ENCODE data around the gene HES6. TPM values are rescaled to one million over a fixed set of nuclear protein-coding genes. Genes with fewer than 3 reads are reported as not detected.

Gene HES6
- total and polyA plus RNA-seq, 3 experiments from 2014 or later: 2.2 to 5.1 (median 4.7) TPM

GRCh38 chr2:238225121-238225520 is 14.7 kb downstream of the HES6 start:
- H3K4me3 ChIP-seq (ENCODE audit: low read length): no peak overlapping the region
- no peaks in the 10 kb centered on the region for H3K4me1 ChIP-seq (ENCODE audit: insufficient read depth, low read length)
- no peak overlapping the region for H3K27ac ChIP-seq (ENCODE audit: low read depth, low read length)
- no peak for DNase-seq
- H3K9me3 ChIP-seq (ENCODE audit: low read length): no peaks in the 10 kb centered on the region
- POLR2A ChIA-PET: no interaction called here
- Mint-ChIP-seq H3K27ac (no peak overlapping the region), H3K27me3 (peaks cover 0 to 12% of the 10 kb centered on the region in 2 donors), H3K36me3 (peaks cover 4 to 15% (median 5%) of the 10 kb centered on the region in 3 donors), H3K4me3 (no peak overlapping the region), H3K4me1 (peaks cover 2 to 4% (median 3%) of the 10 kb centered on the region in 3 donors), H3K9me3 (no peaks in the 10 kb centered on the region)
- CTCF ChIA-PET: no interaction called here
- H3K36me3 ChIP-seq (ENCODE audit: insufficient read depth, low read length): no peaks in the 10 kb centered on the region
- H3K27me3 ChIP-seq (ENCODE audit: insufficient read depth, low read length, poor library complexity, severe bottlenecking): no peaks in the 10 kb centered on the region

DNA sequence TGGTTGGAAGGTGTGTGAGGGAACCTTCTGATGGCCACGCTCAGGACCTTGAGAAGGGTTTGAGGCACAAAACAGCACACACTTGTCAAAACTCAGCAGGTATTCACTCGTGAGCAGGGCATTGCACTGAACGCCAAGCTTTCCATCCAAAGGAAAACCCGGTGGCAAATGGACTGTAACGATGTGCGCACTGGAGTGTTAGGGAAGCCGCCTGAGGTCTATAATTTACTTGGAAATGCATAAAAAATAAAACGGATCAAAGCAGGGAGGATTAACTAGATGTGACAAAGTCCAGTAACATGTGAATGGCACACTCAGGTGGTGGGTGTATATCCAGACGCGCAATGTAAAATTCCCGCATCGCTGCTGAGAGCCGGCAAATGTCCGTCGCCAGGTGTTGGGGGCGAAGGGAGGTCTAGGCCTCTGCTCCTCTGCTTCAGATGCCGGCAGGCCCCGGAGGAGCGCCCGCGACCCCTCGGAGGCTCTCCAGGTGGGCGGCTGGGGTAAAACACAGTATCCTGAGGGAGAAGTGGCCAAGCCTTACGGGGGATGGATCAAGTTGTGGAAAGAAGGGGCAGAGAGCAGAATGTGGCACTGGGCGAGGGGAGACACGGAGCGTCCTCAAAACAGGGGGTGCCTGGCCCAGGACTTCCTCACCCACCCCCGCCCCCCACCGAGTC is 15.3 kb downstream of the HES6 start:
- peaks cover 0 to 3% (median 2%) of the 10 kb centered on the region in 3 donors for H3K4me1 Mint-ChIP-seq
- H3K4me3 Mint-ChIP-seq: no peak overlapping the region
- H3K27ac ChIP-seq (ENCODE audit: low read depth, low read length): no peak overlapping the region
- no peak overlapping the region for H3K4me3 ChIP-seq (ENCODE audit: low read length)
- no peak overlapping the region for H3K27ac Mint-ChIP-seq
- peaks cover 4 to 15% (median 4%) of the 10 kb centered on the region in 3 donors for H3K36me3 Mint-ChIP-seq
- no peaks in the 10 kb centered on the region for H3K4me1 ChIP-seq (ENCODE audit: insufficient read depth, low read length)
- ChIA-PET POLR2A (no interaction called here), CTCF (no interaction called here)
- no peaks in the 10 kb centered on the region for H3K9me3 ChIP-seq (ENCODE audit: low read length)
- H3K27me3 Mint-ChIP-seq: peaks cover 0 to 10% of the 10 kb centered on the region in 2 donors
- no peak for DNase-seq
- no peaks in the 10 kb centered on the region for H3K9me3 Mint-ChIP-seq
- H3K36me3 ChIP-seq (ENCODE audit: insufficient read depth, low read length): no peaks in the 10 kb centered on the region
- no peaks in the 10 kb centered on the region for H3K27me3 ChIP-seq (ENCODE audit: insufficient read depth, low read length, poor library complexity, severe bottlenecking)

- CTCF ChIA-PET: no interaction called here
- POLR2A ChIA-PET: no interaction called here
Measured at GRCh38 chr2:238220892-238221521, 18.8 kb downstream of the HES6 start.

GRCh38 chr2:238220274-238220891 is 19.5 kb downstream of the HES6 start:
- H3K36me3 Mint-ChIP-seq: peaks cover 0 to 4% (median 1%) of the 10 kb centered on the region in 3 donors
- ChIA-PET CTCF (no interaction called here), POLR2A (no interaction called here)
- no peak overlapping the region for H3K27ac Mint-ChIP-seq
- H3K4me1 Mint-ChIP-seq: peaks cover 0 to under 1% (median 0%) of the 10 kb centered on the region in 3 donors
- Histone ChIP-seq H3K4me3 (ENCODE audit: low read length) (no peak overlapping the region), H3K27ac (ENCODE audit: low read depth, low read length) (no peak overlapping the region), H3K9me3 (ENCODE audit: low read length) (no peaks in the 10 kb centered on the region), H3K4me1 (ENCODE audit: insufficient read depth, low read length) (no peaks in the 10 kb centered on the region), H3K36me3 (ENCODE audit: insufficient read depth, low read length) (no peaks in the 10 kb centered on the region), H3K27me3 (ENCODE audit: insufficient read depth, low read length, poor library complexity, severe bottlenecking) (no peaks in the 10 kb centered on the region)
- H3K9me3 Mint-ChIP-seq: no peaks in the 10 kb centered on the region
- peaks cover 3 to 7% of the 10 kb centered on the region in 2 donors for H3K27me3 Mint-ChIP-seq
- peak overlapping the region in 1 of 7 donors; percentile 18 for H3K4me3 Mint-ChIP-seq
- DNase-seq: no peak

More at GRCh38 chr2:238220892-238221521, 18.8 kb downstream of the HES6 start:
- Histone ChIP-seq H3K27me3 (ENCODE audit: insufficient read depth, low read length, poor library complexity, severe bottlenecking) (no peaks in the 10 kb centered on the region), H3K4me3 (ENCODE audit: low read length) (no peak overlapping the region), H3K4me1 (ENCODE audit: insufficient read depth, low read length) (no peaks in the 10 kb centered on the region), H3K9me3 (ENCODE audit: low read length) (no peaks in the 10 kb centered on the region), H3K27ac (ENCODE audit: low read depth, low read length) (no peak overlapping the region), H3K36me3 (ENCODE audit: insufficient read depth, low read length) (no peaks in the 10 kb centered on the region)
- Mint-ChIP-seq H3K9me3 (no peaks in the 10 kb centered on the region), H3K4me1 (peaks cover 0 to 2% (median 0%) of the 10 kb centered on the region in 3 donors), H3K36me3 (peaks cover 0 to 9% (median 1%) of the 10 kb centered on the region in 3 donors), H3K4me3 (peak overlapping the region in 2 of 7 donors; percentile 41 to 65), H3K27me3 (peaks cover 3 to 4% of the 10 kb centered on the region in 2 donors), H3K27ac (no peak overlapping the region)
- DNase-seq: no peak

DNA sequence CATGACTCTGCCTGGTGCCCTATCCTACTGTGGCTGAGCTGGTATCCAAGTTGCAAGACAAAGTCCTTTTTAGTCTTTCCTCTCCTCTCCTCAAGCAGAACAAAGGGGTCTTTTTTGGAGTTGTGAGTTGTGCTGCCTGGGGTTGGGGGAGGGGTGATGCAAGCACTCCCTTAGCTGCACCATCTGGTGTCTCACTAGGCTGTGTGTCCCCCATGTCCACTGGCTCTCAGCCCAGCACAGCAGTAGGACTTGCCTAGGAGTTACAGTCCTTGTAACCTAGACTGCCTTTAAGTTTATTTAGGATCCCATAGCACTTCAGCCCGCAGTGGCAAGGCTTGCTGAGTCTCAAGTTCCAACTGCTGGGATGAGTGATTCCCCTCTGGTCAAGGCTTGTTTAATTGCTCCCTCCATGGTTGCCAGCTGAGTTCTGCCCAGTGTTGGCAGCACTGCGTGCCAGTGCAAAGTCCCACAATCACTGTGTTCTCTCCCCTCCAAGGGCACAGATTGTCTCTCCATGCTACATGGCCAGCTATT is 23.1 kb downstream of the HES6 start:
- ChIA-PET POLR2A (interaction anchor here (0.6 kb wide), 1 partner anchor 106 kb away, joined by 6 read pairs; no protein-coding TSS in a partner anchor), CTCF (interaction anchor here (0.9 kb wide), 1 partner anchor 1647 kb away, joined by 3 read pairs; the partner anchor contains the start of gene ACKR3)
- Mint-ChIP-seq H3K27me3 (peaks cover 6 to 31% of the 10 kb centered on the region in 2 donors), H3K27ac (no peak overlapping the region), H3K36me3 (peaks cover 0 to 4% (median 3%) of the 10 kb centered on the region in 3 donors), H3K4me1 (no peaks in the 10 kb centered on the region), H3K4me3 (no peak overlapping the region), H3K9me3 (no peaks in the 10 kb centered on the region)
- no peak for DNase-seq
- no peaks in the 10 kb centered on the region for H3K36me3 ChIP-seq (ENCODE audit: insufficient read depth, low read length)
- no peak overlapping the region for H3K4me3 ChIP-seq (ENCODE audit: low read length)
- no peaks in the 10 kb centered on the region for H3K4me1 ChIP-seq (ENCODE audit: insufficient read depth, low read length)
- H3K27ac ChIP-seq (ENCODE audit: low read depth, low read length): no peak overlapping the region
- H3K27me3 ChIP-seq (ENCODE audit: insufficient read depth, low read length, poor library complexity, severe bottlenecking): no peaks in the 10 kb centered on the region
- H3K9me3 ChIP-seq (ENCODE audit: low read length): no peaks in the 10 kb centered on the region

- ChIA-PET POLR2A (no interaction called here), CTCF (no interaction called here)
- DNase-seq: no peak
- Mint-ChIP-seq H3K4me3 (no peak overlapping the region), H3K4me1 (peaks cover 8 to 14% (median 14%) of the 10 kb centered on the region in 3 donors), H3K27me3 (peaks cover 0 to 10% of the 10 kb centered on the region in 2 donors), H3K9me3 (no peaks in the 10 kb centered on the region), H3K27ac (no peak overlapping the region), H3K36me3 (peaks cover 0 to 5% (median 0%) of the 10 kb centered on the region in 3 donors)
- Histone ChIP-seq H3K27ac (ENCODE audit: low read depth, low read length) (no peak overlapping the region), H3K4me1 (ENCODE audit: insufficient read depth, low read length) (peaks cover 12% of the 10 kb centered on the region), H3K9me3 (ENCODE audit: low read length) (no peaks in the 10 kb centered on the region), H3K4me3 (ENCODE audit: low read length) (no peak overlapping the region), H3K36me3 (ENCODE audit: insufficient read depth, low read length) (no peaks in the 10 kb centered on the region), H3K27me3 (ENCODE audit: insufficient read depth, low read length, poor library complexity, severe bottlenecking) (no peaks in the 10 kb centered on the region)
Measured at GRCh38 chr2:238207006-238207405, 32.8 kb downstream of the HES6 start.

DNA sequence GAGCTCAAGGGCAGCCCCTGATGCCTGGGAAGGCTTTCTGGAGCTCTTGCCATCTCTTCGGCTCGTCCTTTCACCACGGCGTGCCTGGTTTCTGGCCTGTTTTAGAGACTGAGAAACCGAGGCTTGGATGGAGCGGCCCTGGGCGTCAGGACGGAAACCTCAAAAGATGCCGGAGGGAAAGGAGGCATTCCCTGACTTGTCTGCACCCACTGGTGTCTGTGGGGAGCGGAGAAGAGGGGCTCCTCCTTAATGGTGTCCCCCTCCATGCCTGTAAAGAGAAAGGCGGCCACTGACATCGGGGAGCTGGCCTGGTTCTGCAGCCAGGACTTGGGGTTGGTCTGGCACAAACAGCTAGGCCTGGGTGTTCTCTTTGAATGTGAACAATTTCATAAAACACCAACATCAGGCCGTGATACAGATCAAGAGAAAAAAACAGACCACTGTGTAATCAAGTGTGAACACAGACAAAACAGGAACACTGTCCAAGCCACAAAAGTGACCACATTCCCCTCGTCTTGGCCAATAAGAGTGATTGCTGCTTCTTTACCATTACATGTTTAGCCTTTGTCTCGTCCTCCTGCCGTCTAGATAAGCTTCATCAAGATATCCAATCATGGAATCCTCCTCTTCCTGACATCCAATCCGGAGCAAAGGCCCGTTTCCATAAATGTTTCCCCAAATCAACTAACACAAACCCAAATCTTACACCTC is 35.7 kb downstream of the HES6 start:
- Mint-ChIP-seq H3K27me3 (peaks cover 0 to 10% of the 10 kb centered on the region in 2 donors), H3K4me1 (peaks cover 36 to 43% (median 40%) of the 10 kb centered on the region in 3 donors), H3K36me3 (peaks cover 0 to 16% (median 0%) of the 10 kb centered on the region in 3 donors), H3K4me3 (peak overlapping the region; percentile 75 to 94 (median 81)), H3K9me3 (no peaks in the 10 kb centered on the region), H3K27ac (peak overlapping the region; percentile 83 to 98 (median 92))
- ChIA-PET CTCF (interaction anchor here (1.1 kb wide), 1 partner anchor 27 kb away, joined by 3 read pairs; no protein-coding TSS in a partner anchor), POLR2A (interaction anchor here (0.6 to 1.5 kb wide), 3 partner anchors 8 to 85 kb away, joined by 3 to 4 read pairs (median 4); no protein-coding TSS in a partner anchor)
- H3K27me3 ChIP-seq (ENCODE audit: insufficient read depth, low read length, poor library complexity, severe bottlenecking): no peaks in the 10 kb centered on the region
- peak overlapping the region; percentile 76 for H3K4me3 ChIP-seq (ENCODE audit: low read length)
- DNase-seq: no peak
- peak overlapping the region; percentile 83 for H3K27ac ChIP-seq (ENCODE audit: low read depth, low read length)
- H3K9me3 ChIP-seq (ENCODE audit: low read length): no peaks in the 10 kb centered on the region
- no peaks in the 10 kb centered on the region for H3K36me3 ChIP-seq (ENCODE audit: insufficient read depth, low read length)
- H3K4me1 ChIP-seq (ENCODE audit: insufficient read depth, low read length): peaks cover 39% of the 10 kb centered on the region
